ENCODE data around the gene CASP8. TPM values are rescaled to one million over a fixed set of nuclear protein-coding genes. Genes with fewer than 3 reads are reported as not detected.

Gene CASP8
- total RNA-seq, 2 donors from 2014 or later, result 45.0 to 78.7 TPM

Other genes with a start within 250 kb of the CASP8 start
- 10 to 100 TPM; 31.5 to 38.0 TPM for gene HYCC2, start 188.9 kb upstream of the CASP8 start, total RNA-seq
- 10 to 100 TPM; 52.9 to 59.8 TPM for gene NDUFB3, start 188.5 kb upstream of the CASP8 start, total RNA-seq
- 100 to 1,000 TPM; 232 to 385 TPM for gene CFLAR, start 144.4 kb upstream of the CASP8 start, total RNA-seq
- 10 to 100 TPM; 15.7 to 17.4 TPM for gene CASP10, start 77.4 kb upstream of the CASP8 start, total RNA-seq
- 1 to 10 TPM; 3.3 to 3.7 TPM for gene FLACC1, start 96.8 kb downstream of the CASP8 start, total RNA-seq
- gene TRAK2, start 190.9 kb downstream of the CASP8 start, total RNA-seq, result 10 to 100 TPM; 20.8 to 22.1 TPM
- 10 to 100 TPM; 26.7 to 30.4 TPM for gene STRADB, start 191.2 kb downstream of the CASP8 start, total RNA-seq